ENCODE measurements around the gene TKFC. TPM values are rescaled to one million over a fixed set of nuclear protein-coding genes. Genes with fewer than 3 reads are reported as not detected.
A peak's percentile ranks its signal among the peaks of the same experiment; 100 is the strongest.

TKFC gene
- total and polyA plus RNA-seq, 9 of the 15 experiments (the other 6 are each of a cell fraction or from before 2014, with no cell fraction given) = 2.0 to 61.7 (median 28.5) TPM

DNA sequence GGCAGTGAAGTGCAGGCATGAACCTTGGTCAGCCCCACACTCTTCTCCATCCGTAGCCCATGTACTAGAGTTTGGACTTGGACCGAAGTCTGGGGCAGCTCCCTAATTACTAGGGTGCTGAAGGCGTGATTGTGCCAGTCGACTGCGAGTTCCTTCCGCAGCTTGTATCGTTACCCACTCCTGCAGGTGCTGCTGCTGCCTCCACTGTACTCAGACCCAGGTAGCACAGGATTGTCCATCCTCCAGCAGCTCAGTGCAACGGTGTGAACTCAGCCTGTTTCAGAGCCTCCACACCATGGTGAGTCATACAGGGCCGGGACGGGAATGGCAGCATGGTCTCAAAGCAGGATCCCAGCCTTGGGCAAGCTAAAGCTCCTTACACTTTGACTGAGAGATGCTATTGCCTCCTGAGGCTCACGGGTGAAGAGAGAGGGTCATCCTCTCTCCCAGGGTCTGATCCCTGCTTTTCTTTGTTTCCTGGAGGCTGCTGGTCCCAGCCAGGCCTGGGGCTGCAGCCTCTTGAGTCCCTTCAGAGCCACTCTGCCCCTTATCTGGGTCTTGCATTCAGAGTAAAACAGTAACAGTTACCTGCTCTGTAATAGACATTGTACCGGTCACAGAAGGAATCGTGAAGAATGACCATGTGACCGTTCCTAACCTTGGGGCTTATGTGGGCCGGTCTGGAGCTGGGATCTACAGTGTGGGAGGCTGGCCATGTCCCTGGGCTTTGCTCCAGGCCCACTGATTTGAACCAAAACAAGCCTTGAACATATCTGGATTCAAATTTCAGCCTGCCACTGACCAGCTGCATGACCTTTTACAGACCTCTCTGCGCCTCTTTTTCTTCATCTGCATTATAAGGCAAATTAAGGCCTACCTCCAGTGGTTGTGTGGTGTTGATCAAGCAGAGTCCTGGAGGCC, 1.7 kb downstream of the TKFC start (continued):
- TF ChIP-seq, protein P1, sequence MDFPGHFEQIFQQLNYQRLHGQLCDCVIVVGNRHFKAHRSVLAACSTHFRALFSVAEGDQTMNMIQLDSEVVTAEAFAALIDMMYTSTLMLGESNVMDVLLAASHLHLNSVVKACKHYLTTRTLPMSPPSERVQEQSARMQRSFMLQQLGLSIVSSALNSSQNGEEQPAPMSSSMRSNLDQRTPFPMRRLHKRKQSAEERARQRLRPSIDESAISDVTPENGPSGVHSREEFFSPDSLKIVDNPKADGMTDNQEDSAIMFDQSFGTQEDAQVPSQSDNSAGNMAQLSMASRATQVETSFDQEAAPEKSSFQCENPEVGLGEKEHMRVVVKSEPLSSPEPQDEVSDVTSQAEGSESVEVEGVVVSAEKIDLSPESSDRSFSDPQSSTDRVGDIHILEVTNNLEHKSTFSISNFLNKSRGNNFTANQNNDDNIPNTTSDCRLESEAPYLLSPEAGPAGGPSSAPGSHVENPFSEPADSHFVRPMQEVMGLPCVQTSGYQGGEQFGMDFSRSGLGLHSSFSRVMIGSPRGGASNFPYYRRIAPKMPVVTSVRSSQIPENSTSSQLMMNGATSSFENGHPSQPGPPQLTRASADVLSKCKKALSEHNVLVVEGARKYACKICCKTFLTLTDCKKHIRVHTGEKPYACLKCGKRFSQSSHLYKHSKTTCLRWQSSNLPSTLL (IDR thresholded peaks at IDR 0.05) = no peak
- no peak for TF ChIP-seq ZC3H4 (CRISPR knock-in tag; IDR thresholded peaks at IDR 0.05; ENCODE audit: borderline replicate concordance)
- TF ChIP-seq PHF8 (IDR thresholded peaks at IDR 0.05; ENCODE audit: borderline replicate concordance, low read length) = no peak
- TF ChIP-seq ESRRB (CRISPR knock-in tag; IDR thresholded peaks at IDR 0.05; ENCODE audit: borderline replicate concordance) = no peak
- no peak for TF ChIP-seq SAFB2 (IDR thresholded peaks at IDR 0.05; ENCODE audit: borderline replicate concordance, low read depth, low read length, severe bottlenecking)
- TF ChIP-seq, protein P2, sequence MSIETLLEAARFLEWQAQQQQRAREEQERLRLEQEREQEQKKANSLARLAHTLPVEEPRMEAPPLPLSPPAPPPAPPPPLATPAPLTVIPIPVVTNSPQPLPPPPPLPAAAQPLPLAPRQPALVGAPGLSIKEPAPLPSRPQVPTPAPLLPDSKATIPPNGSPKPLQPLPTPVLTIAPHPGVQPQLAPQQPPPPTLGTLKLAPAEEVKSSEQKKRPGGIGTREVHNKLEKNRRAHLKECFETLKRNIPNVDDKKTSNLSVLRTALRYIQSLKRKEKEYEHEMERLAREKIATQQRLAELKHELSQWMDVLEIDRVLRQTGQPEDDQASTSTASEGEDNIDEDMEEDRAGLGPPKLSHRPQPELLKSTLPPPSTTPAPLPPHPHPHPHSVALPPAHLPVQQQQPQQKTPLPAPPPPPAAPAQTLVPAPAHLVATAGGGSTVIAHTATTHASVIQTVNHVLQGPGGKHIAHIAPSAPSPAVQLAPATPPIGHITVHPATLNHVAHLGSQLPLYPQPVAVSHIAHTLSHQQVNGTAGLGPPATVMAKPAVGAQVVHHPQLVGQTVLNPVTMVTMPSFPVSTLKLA (conservative IDR thresholded peaks at IDR 0.05) = peak; percentile 18 to 47; a peak in 1 of 4 replicates
- no peak for TF ChIP-seq HDAC6 (IDR thresholded peaks at IDR 0.05; ENCODE audit: low read depth, low read length)
- TF ChIP-seq SMAD4 (CRISPR knock-in tag; conservative IDR thresholded peaks at IDR 0.05) = peak; percentile 42; the same call in 1 of the 2 replicates
- TF ChIP-seq, protein P3, sequence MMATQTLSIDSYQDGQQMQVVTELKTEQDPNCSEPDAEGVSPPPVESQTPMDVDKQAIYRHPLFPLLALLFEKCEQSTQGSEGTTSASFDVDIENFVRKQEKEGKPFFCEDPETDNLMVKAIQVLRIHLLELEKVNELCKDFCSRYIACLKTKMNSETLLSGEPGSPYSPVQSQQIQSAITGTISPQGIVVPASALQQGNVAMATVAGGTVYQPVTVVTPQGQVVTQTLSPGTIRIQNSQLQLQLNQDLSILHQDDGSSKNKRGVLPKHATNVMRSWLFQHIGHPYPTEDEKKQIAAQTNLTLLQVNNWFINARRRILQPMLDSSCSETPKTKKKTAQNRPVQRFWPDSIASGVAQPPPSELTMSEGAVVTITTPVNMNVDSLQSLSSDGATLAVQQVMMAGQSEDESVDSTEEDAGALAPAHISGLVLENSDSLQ (IDR thresholded peaks at IDR 0.05) = no peak
- peak; percentile 78 for TF ChIP-seq ZFX (CRISPR knock-in tag; IDR thresholded peaks at IDR 0.05)
- TF ChIP-seq COPS2 (conservative IDR thresholded peaks at IDR 0.05) = no peak
- TF ChIP-seq, protein P4, sequence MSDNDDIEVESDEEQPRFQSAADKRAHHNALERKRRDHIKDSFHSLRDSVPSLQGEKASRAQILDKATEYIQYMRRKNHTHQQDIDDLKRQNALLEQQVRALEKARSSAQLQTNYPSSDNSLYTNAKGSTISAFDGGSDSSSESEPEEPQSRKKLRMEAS (CRISPR knock-in tag; IDR thresholded peaks at IDR 0.05) = no peak; the same call in 1 of the 2 replicates
- peak; percentile 46; the same call in 1 of the 2 replicates for TF ChIP-seq RBFOX2 (IDR thresholded peaks at IDR 0.05; ENCODE audit: low read depth, low read length)
- TF ChIP-seq ZNF184 (CRISPR knock-in tag; IDR thresholded peaks at IDR 0.05) = no peak
- TF ChIP-seq HNRNPLL (IDR thresholded peaks at IDR 0.05; ENCODE audit: low read depth, low read length, poor library complexity, severe bottlenecking) = no peak
- no peak for TF ChIP-seq TAF15 (IDR thresholded peaks at IDR 0.05; ENCODE audit: low read depth, low read length)
- no peak for TF ChIP-seq SRSF1 (IDR thresholded peaks at IDR 0.05; ENCODE audit: low read depth, low read length)

Measured in K562 (cell line).